Stimulated activated CD8-positive, alpha-beta memory T cell treated with anti-CD3 and anti-CD28 coated beads, Interleukin-4, amount 100 ng/mL, for 1 hour (primary cell): ENCODE results near the gene NWD2.
"Not testable (repeated sequence)": the region's sequence is repeated elsewhere in the genome, so short reads cannot be mapped to it uniquely, and the experiment has no call there.

Experiments used
- DNase-seq, 2 donors: peaks; one replicate each; pipeline ENCODE4 v3.0.0-alpha.2; 2020; ENCODE audit warnings: low read depth in 2 of 2, low spot score in 1 of 2

The NWD2 gene

DNA sequence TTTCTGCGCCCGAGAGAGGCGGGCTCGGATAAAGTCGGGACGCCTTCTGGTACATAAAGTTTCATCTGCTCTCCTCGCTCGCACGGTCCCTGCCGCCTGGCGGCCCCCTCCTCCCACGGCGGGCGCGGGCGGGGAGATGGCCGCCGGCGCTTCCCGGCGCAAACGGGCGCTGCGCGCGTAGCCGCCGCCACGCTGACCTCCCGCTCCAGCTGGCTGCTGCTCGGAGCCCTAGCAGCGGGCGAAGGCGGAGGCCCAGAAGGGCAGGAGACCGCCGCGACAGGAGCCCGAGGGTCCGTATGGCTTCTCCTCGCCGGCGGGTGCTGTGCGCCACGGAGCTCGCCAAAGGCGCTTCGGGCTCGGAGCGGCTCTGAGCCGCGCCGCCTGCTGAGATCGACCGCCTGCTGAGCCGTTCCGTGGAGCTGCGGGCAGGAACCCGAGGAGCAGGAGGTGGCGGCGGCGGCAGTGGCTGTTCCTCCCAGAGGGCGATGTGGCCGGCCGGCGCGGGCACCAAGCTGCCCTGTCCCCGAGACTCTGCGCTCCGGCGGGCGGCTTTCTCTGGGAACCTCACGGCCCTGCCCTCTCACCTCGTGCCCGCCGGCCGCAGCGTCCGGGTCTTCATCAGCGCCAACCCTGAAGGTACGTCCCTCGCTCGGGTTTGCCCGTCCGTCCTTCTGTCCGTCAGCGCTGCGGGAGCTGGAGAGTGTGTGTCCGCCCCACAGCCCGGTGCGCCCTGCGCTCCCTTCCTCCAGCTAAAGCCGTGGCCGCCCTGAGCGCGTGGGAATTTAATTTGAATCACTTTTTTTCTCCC is at the start of gene NWD2:
Gene NWD2, plus strand, starts transcription at position 161 of the 808 bp plus-strand sequence. Its CDS starts 325 bp downstream, at position 486.
- no peak for DNase-seq

DNA sequence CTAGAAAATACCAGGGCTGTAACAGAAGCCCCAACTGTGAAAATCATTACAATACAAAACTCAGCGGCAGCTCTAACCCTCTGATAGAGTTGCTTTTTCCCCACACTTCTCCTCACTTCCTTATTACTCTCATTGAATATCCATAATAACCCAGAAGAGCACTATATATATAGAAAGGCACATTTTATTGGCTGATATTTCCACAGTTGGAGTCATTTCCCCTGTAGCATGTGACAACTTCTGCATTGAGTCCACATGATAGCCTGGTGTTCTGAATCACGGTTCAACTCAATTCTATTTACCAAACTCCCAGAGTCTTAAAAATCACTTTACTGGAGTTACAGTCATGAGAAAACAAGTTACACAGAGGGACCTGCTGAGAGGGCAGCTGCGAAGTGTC is 46.6 kb upstream of the NWD2 start:
- no peak for DNase-seq

DNA sequence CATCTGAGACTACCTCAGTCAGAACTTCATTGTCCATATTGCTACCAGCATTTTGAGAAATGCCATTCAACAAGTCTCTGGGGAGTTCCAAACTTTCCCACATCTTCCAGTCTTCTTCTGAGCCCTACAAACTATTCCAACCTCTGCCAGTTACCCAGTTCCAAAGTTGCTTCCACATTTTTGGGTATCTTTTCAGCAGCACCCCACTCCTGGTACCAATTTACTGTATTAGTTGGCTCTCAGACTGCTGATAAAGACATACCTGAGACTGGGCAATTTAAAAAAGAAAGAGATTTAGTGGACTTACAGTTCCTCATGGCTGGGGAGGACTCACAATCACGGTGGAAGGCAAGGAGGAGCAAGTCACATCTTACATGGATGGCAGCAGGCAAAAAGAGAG is 39.8 kb upstream of the NWD2 start:
- not testable (repeated sequence) for DNase-seq

DNA sequence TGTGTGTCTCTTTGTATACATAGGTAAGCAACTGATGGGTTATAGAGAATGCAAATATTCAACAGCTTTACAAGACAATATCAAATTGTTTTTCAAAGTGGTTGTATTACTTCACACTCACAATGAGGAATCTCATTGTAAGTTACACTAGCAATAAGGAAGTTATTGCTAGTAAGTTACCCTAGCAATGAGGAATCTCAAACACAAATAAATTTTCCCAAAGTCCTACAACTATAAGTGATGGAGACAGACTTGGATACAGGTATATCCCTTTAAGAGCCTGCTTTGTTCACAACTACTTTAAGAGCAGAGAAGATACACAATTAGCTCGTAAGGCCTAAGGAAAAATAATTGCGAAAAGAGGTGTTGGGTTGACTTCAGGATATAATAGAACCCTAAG is 28.3 kb upstream of the NWD2 start:
- DNase-seq = no peak

DNA sequence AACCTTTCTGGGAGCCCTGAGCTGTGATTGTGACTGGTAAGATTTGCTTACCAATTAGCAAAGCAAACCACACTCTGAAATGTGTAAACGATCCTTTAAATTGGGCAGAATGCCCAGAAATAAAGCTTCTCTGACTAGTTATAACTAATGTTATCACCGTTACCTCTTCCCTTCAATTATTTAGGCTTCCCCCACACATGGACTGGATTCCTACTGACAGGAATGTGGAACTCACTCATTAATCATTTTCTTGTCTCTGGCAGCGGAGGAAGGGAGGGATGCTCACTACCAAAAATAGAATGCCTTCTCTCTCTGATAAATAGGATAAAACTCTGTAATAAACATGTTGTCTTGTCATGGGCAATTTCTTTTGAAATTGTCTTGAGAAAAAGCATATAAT is 25.3 kb upstream of the NWD2 start:
- DNase-seq = no peak

DNA sequence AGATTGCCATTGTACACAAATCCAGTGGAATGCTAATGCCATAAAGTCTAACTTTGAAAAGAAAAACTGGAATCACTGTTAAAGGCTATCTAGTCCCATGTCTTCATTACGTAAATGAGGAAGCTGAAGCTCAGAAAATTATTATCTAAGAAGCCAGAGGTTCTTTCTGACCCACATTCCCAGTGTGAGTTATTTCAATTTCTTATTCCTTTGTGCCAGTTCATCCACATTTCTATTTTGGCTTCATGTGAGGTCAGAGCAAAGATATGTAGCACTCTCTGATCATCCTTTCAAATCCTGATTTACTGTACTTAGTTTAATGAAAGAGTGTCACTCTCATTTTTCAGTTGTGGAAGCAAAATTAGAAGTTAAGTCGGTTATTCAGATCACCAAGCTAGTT is 24.6 kb upstream of the NWD2 start:
- no peak for DNase-seq

DNA sequence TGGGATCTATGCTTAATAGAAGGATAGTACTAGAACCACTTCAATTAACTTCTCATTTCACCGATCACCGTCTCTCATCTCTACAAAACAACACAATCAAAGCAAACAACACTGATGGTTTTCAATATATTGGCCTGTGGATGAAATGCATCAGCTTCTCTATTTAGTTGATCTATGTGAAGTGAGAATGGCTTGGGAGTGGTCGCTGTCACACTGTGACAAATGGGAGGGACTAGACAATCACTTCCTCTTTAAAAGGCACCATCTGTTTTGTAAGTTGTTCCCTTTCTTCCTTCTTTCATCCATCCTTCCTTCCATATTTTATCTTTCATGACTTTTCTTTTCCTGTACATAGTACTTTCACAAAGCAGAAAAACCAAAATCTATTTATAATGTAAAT is 23.9 kb upstream of the NWD2 start:
- no peak for DNase-seq

- no peak for DNase-seq
These were observed 20.8 kb upstream of the NWD2 start for GRCh38 chr4:37223732-37224131.

- no peak for DNase-seq
These were observed 19.7 kb upstream of the NWD2 start for GRCh38 chr4:37224854-37225253.

DNA sequence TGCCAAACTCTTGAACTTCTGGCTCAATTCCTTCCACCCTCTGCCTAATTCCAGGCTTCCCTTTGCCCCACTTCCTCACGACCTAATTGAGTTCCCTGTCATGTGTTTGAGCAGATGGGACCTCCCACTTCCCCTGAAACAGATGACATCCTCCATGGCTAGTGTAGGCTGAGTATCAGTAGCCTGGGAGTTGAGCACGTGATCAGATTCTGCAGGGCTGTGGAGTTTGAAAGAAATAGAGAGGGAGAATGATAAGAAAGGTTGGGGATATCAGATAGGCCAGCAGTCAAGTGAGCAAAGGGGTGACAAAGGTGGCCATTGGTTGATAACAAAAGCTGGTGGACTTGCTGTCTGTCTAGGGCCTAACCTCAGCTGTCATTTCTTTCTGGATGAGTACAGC is 18.8 kb upstream of the NWD2 start:
- no peak for DNase-seq

DNA sequence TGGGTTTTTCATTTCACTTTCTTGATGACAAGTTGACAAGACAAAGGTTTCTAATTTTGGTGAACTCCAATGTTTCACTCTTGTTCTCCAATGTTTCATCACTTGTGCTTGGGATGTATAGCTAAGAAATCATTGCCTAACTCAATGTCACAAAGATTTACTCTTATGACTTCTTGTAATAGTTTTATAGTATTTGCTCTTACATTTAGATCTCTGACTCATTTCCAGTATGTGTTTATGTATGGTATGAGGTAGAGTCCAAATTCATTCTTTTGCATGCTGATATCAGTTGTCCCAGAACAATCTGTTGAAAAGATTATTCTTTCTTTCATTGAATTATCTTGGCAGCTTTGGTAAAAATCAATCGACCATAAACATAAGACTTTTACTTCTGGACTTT is 12.2 kb upstream of the NWD2 start:
- no peak for DNase-seq

GRCh38 chr4:37236165-37236564 is 8.4 kb upstream of the NWD2 start:
- no peak for DNase-seq

DNA sequence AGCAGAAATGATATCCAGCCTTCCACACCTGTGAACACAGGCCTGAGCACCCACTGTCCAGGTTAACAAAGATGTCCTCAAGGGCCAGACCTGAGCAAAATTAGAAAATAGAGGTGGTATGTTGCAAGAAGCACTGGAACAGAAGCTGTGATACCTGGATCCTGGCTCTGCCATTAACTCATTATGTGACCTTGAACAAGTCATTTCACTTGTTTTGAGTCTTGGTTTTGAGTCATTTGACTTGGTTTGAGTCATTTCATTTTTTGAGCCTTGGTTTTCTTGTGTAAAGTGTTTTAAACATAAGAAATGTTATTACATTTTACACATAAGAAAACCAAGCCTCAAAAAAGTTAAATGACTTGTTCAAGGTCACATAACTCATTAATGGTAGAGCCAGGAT is 2.9 kb upstream of the NWD2 start:
- no peak for DNase-seq

- DNase-seq = no peak
These were observed 1.5 kb upstream of the NWD2 start for GRCh38 chr4:37243051-37243450.

DNA sequence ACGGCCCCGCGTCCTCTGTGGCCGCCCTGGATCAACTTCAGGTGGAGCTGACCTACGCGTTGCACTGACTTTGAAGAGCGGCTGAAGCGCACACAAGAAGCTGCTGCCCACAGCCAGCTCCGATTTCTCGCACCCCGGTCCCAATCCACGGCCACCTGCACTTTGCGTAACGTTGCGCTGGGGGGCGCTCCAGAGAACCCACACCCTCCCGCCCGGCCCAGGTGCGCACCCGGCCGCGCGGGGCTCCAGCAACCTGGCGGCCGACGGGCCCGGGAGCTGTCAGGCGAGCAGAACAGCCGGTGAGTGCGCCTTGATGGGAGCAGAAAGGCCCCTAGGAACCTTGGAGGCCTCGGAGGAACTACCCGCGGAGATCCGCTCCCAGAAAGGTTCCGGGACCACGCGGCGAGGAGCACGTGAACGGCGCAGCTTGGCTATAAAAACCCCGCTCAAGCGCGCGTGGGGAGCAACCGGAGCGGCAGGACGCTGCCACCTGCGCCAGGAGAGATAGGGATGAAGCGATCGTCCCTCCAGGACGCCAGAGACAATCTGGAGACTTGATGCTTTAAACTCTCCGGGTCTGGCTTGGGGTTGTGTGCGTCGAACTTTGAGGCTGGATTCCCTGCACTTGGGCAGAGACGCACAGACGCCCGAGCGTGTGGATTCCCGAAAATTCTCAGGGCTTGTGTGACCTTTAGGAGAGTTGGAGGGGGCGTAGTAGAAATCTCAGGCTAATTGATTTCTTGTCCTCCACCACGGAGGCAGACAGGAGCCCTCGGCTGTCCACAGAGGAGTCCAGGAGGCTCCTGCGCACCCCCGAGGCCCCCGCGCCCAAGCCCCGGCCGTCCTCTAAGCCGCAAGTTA is 591 bp upstream of the NWD2 start:
- no peak for DNase-seq

GRCh38 chr4:37245391-37245954 is 930 bp downstream of the NWD2 start:
- no peak for DNase-seq

GRCh38 chr4:37246891-37247290 is 2.3 kb downstream of the NWD2 start:
- no peak for DNase-seq

- no peak for DNase-seq
These were observed 13.7 kb downstream of the NWD2 start for GRCh38 chr4:37258221-37258620.

DNA sequence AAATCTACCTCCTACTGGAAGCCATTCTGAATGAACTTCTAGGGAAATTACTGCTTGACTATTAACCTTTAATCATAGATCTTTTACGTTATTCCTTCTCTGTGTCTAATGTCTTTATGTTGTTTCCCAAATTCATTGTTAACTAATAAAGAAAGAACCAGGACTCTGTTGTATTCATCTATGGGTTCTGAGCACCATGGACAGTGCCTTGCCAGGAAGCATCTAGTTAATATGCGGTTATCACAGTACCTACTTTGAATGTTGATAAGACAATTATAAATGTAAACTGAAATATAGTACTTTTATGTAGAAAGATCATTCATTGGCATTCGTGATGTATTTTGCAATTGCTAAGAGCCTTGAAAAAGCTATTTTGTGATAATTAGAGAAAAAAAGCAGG is 23.8 kb downstream of the NWD2 start:
- DNase-seq = no peak

DNA sequence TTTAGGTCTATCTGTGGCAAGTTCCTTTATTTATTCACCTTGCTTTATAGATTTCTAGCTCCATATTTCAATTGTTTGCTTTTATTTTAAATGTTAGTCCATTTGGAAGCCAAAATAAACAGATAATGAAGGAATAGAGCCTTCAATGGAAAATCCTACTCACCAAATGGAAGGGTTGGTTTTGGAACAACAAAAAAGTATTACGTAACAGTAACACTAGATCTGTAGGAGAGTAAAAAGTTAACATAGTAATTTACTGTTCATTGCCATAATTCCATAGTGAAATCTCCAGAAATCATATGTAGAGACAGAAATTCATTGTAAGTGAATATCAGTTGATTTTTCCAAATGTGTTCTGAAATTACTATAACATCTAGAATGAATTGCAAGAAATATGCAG is 34.6 kb downstream of the NWD2 start:
- DNase-seq = no peak

- no peak for DNase-seq
These were observed 35.5 kb downstream of the NWD2 start for GRCh38 chr4:37279894-37280592.
